C4-2B (cell line): Measurements from ENCODE around the gene B4GALNT2.

Experiments
- H3K27ac ChIP-seq: fragments of 450-650 bp; 2 replicates; pipeline ENCODE4 v1.5.1; 2017
- CTCF ChIP-seq: fragments of 450-650 bp; conservative IDR thresholded peaks from 2 replicates; pipeline ENCODE4 v1.5.1; 2017; ENCODE audit warnings: mild to moderate bottlenecking
- ZFX ChIP-seq: fragments of 450-650 bp; IDR thresholded peaks from 2 replicates; pipeline ENCODE4 v1.6.1; 2017

B4GALNT2 gene

GRCh38 chr17:49108318-49108717 is 24.3 kb upstream of the B4GALNT2 start:
- TF ChIP-seq ZFX (no peak), CTCF (no peak)
- peak overlapping the region; percentile 42; the same call in 1 of the 2 replicates for H3K27ac ChIP-seq

GRCh38 chr17:49110509-49110908 is 22.1 kb upstream of the B4GALNT2 start:
- H3K27ac ChIP-seq, result no peak overlapping the region
- no peak for TF ChIP-seq ZFX
- no peak for TF ChIP-seq CTCF

GRCh38 chr17:49111934-49112333 is 20.6 kb upstream of the B4GALNT2 start:
- TF ChIP-seq ZFX, result no peak
- TF ChIP-seq CTCF, result no peak

GRCh38 chr17:49112936-49113335 is 19.6 kb upstream of the B4GALNT2 start:
- no peak overlapping the region for H3K27ac ChIP-seq
- no peak for TF ChIP-seq CTCF
- no peak for TF ChIP-seq ZFX

More at GRCh38 chr17:49111934-49112333, 20.6 kb upstream of the B4GALNT2 start:
- H3K27ac ChIP-seq, result no peak overlapping the region

GRCh38 chr17:49114703-49115102 is 17.9 kb upstream of the B4GALNT2 start:
- no peak overlapping the region for H3K27ac ChIP-seq
- TF ChIP-seq CTCF (no peak), ZFX (no peak)

GRCh38 chr17:49117587-49118230 is 14.9 kb upstream of the B4GALNT2 start:
- H3K27ac ChIP-seq, result no peak overlapping the region
- TF ChIP-seq ZFX (no peak), CTCF (no peak)

GRCh38 chr17:49120166-49120565 is 12.4 kb upstream of the B4GALNT2 start:
- no peak overlapping the region for H3K27ac ChIP-seq
- no peak for TF ChIP-seq CTCF
- no peak for TF ChIP-seq ZFX
